SK-N-SH treated with all-trans-retinoic acid at 6 μM for 48 hours (cell line): ENCODE measurements around the gene C4orf51.

Source experiments
- BACH2 ChIP-seq: fragments of 250-450 bp; sonication (Bioruptor Pico); IDR thresholded peaks from 2 replicates; pipeline ENCODE4 v1.9.0; 2021; ENCODE audit warnings: mild to moderate bottlenecking, borderline replicate concordance
- CSDC2 ChIP-seq: fragments of 250-450 bp; sonication (Bioruptor Pico); IDR thresholded peaks from 2 replicates; pipeline ENCODE4 v1.5.0; 2020; ENCODE audit warnings: mild to moderate bottlenecking, moderate library complexity
- GLIS3 ChIP-seq: fragments of 250-450 bp; sonication (Bioruptor Pico); IDR thresholded peaks from 2 replicates; pipeline ENCODE4 v1.5.0; 2020; ENCODE audit warnings: mild to moderate bottlenecking, moderate library complexity
- SNAI2 ChIP-seq: fragments of 250-450 bp; sonication (Bioruptor Pico); IDR thresholded peaks from 2 replicates; pipeline ENCODE4 v1.5.0; 2020; ENCODE audit warnings: mild to moderate bottlenecking, moderate library complexity
- ZNF8 ChIP-seq: fragments of 450-650 bp; formaldehyde crosslinking; IDR thresholded peaks from 2 replicates; pipeline ENCODE4 v1.5.0; 2020; ENCODE audit warnings: mild to moderate bottlenecking, moderate library complexity
- TF ChIP-seq, protein P1 (sequence below): fragments of 250-450 bp; sonication (Bioruptor Pico); IDR thresholded peaks from 2 replicates; pipeline ENCODE4 v1.8.0; 2020; ENCODE audit warnings: mild to moderate bottlenecking, moderate library complexity, borderline replicate concordance
- TF ChIP-seq, protein P2 (sequence below): fragments of 250-450 bp; sonication (Bioruptor Pico); IDR thresholded peaks from 2 replicates; pipeline ENCODE4 v1.5.1; 2020; ENCODE audit warnings: low read depth, mild to moderate bottlenecking, moderate library complexity

DNA sequence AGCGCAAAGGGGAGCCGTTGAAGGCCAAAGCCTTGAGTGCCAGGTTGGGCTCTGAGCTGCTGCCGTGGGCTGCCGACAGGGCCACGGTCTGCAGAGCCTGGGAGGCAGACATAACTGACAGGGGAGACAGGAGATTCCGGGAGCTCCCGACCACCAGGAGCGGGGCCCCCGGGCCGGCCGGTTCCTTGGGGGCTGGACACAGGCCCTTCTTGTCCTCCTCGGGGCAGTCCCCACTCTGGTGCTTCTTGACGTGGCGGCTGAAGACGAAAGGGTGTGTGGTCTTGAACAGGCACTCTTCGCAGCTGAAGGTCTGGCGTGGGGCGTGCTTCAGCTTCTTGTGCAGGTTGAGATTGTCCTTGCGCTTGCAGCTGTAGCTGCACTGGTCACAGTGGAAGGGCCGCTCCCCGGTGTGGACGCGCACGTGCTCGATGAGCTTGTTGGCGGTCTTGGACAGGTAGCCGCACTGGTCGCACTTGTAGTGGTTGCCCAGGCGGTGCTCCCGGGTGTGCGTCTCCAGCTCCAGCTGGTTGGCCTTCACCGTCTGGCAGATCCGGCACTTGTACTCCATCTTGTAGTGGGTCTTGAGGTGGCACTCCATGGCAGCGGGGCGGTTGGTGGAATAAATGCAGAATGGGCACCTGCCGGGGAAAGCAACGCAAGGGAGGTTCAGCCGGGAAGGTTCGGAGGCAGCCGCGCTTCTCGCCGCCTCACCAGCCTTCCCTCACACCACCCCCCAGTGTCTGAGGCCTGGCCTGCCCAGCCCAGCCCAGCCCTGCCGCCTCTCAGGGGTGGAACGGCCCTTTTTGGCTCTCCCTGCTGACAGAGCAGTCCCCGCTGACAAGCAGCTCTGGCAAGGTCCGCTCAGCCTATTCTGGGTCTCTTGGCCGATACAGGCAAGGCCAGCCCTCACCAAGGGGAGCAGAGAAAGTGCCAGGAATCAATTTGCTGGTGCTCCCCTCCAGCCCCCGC is 81.3 kb downstream of the C4orf51 start:
- TF ChIP-seq SNAI2 (CRISPR knock-in tag) (no peak), ZNF8 (CRISPR knock-in tag) (no peak), GLIS3 (CRISPR knock-in tag) (no peak), CSDC2 (no peak), BACH2 (no peak)
- TF ChIP-seq, protein P1, sequence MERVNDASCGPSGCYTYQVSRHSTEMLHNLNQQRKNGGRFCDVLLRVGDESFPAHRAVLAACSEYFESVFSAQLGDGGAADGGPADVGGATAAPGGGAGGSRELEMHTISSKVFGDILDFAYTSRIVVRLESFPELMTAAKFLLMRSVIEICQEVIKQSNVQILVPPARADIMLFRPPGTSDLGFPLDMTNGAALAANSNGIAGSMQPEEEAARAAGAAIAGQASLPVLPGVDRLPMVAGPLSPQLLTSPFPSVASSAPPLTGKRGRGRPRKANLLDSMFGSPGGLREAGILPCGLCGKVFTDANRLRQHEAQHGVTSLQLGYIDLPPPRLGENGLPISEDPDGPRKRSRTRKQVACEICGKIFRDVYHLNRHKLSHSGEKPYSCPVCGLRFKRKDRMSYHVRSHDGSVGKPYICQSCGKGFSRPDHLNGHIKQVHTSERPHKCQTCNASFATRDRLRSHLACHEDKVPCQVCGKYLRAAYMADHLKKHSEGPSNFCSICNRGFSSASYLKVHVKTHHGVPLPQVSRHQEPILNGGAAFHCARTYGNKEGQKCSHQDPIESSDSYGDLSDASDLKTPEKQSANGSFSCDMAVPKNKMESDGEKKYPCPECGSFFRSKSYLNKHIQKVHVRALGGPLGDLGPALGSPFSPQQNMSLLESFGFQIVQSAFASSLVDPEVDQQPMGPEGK (CRISPR knock-in tag), result no peak
- TF ChIP-seq, protein P2, sequence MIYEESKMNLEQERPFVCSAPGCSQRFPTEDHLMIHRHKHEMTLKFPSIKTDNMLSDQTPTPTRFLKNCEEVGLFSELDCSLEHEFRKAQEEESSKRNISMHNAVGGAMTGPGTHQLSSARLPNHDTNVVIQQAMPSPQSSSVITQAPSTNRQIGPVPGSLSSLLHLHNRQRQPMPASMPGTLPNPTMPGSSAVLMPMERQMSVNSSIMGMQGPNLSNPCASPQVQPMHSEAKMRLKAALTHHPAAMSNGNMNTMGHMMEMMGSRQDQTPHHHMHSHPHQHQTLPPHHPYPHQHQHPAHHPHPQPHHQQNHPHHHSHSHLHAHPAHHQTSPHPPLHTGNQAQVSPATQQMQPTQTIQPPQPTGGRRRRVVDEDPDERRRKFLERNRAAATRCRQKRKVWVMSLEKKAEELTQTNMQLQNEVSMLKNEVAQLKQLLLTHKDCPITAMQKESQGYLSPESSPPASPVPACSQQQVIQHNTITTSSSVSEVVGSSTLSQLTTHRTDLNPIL (CRISPR knock-in tag), result no peak
